ENCODE measurements around the gene ADAMTS14.

GRCh38 chr10:70784471-70784870 lies 112.2 kb downstream of the ADAMTS14 start:
- TF ChIP-seq, protein P1, sequence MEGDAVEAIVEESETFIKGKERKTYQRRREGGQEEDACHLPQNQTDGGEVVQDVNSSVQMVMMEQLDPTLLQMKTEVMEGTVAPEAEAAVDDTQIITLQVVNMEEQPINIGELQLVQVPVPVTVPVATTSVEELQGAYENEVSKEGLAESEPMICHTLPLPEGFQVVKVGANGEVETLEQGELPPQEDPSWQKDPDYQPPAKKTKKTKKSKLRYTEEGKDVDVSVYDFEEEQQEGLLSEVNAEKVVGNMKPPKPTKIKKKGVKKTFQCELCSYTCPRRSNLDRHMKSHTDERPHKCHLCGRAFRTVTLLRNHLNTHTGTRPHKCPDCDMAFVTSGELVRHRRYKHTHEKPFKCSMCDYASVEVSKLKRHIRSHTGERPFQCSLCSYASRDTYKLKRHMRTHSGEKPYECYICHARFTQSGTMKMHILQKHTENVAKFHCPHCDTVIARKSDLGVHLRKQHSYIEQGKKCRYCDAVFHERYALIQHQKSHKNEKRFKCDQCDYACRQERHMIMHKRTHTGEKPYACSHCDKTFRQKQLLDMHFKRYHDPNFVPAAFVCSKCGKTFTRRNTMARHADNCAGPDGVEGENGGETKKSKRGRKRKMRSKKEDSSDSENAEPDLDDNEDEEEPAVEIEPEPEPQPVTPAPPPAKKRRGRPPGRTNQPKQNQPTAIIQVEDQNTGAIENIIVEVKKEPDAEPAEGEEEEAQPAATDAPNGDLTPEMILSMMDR (IDR thresholded peaks at IDR 0.05): no peak
- TF ChIP-seq POLR2A (IDR thresholded peaks at IDR 0.05): no peak

All from adrenal gland (tissue), 5 donors.